NCI-H1417 (cell line): ENCODE data around the gene SDK1.

Experiments used
- DNase-seq, 3 experiments: peaks; one replicate each; lab custom pipeline; 2025; lab: John Stamatoyannopoulos, UW

SDK1 gene

DNA sequence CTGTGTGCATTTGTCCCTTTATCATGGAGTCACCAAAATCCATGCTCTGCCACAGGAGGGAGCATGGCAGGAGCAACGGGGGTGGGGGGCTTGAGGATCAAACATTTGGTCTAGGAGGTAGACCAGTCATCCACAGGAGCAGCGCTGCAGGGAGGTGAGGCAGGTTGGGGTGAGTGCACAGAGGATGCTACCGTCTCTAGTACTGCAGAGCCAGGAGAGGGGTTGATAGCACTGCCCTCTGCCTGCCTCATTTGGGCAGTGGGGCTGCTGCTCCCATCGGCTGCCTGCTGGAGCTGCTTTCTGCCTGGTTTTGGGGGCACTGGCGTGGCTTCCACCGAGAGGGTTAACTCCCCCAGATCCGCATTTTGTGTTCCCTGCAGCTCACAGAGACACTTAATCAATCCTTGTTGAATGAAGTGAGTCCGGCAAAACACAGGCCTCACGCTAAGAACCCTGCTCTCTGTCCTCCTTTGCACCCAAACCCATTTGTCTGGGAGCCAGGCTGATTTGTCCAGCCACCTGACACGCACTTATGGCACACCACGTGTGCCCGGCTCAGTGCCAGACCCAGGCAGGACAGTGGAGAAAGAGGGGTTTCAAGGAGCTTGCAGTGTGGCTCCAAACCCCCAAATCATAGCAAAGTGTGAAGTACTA, 854.0 kb downstream of the SDK1 start:
- DNase-seq, result no peak

- no peak for DNase-seq
Observed at GRCh38 chr7:4156190-4156589, 855.1 kb downstream of the SDK1 start.

DNA sequence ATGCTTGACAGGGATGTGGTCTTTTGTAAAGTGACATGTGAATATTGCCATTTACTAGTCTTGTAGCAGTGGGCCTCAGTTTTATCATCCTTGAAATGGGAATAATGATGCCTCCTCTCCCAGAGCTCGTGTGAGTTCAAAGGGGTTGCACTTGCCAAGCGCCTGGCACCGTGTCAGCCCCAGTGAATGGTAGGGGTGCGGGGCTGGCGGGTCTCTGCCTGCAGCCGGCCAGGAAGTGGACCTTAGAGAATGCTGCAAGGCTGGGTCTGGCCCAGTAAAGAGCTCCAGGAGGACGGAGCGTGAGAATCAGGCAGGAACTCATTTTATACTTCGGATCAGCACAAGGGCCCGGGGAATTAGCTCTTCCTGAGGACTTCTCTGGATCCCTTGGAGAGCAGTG, 856.6 kb downstream of the SDK1 start:
- DNase-seq, result no peak

DNA sequence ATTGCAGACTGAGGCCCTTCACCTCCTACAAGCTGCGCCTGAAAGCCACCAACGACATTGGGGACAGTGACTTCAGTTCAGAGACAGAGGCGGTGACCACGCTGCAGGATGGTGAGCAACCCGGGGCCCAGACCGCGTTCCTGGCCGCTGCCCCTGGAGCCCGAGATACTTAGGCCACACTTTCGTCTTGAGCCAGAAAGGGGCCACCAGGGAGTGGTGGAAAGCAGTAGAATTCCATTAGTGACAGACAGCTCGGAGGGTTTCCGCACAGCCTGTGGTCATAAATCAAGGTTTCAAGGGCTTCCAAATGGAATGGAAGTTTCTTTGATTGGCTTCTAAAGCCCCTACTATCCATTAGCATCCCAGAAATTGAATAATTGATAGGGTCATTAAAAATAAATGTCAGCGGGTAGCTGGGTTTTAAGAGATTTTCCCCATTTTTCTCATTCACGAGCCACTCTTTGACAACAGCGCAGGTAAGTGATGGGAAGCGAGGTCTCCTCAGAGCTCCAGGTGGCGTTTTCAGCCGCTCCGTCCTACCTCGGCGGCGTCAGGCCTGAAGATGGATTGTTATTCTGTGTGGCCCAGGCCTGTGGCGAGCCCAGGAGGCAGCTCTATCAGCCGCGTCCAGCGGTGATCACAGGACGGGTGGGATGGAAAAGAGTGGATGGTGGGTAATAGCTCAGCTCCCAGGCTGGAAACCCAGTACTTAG, 857.5 kb downstream of the SDK1 start:
- DNase-seq, result no peak

- no peak for DNase-seq
Observed at GRCh38 chr7:4159154-4159501, 858.1 kb downstream of the SDK1 start.

- DNase-seq, result no peak
Observed at GRCh38 chr7:4159761-4160554, 858.9 kb downstream of the SDK1 start.

DNA sequence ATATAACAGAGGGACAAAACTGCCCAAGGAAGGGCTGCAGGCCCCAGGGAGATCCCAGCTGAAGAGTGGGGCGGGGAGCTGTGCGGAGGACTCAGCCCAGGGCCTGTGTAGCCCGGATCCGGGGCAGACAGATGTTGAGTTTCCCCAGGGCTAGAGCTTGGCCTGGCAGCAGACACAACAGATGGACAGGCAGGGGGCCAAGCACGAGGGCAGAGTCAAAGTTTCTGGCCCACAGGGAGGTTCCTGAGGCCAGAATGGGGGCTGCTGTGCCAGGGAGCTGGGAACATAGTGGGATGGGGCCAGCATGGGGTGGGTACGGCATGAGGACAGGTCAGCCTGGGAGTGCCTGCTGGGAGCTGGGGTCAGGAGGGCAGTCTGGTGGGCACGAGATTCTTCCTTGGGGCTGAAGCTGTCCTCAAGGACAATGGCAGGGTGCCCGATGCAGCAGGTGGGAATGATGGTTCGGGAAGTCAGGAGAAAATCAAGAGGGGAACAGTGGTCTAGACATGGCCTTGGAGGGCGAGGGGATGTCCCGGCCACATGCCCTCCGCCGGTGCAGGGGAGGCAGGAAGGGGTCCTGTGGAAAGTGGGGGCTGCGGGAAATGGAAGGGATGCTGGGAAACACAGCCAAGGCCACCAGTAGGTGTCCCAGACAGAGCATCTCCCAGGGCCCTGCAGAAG, 862.0 kb downstream of the SDK1 start:
- no peak for DNase-seq

- peak in 1 of 3 experiments; percentile 55 for DNase-seq
Observed at GRCh38 chr7:4163565-4164203, 862.6 kb downstream of the SDK1 start.

DNA sequence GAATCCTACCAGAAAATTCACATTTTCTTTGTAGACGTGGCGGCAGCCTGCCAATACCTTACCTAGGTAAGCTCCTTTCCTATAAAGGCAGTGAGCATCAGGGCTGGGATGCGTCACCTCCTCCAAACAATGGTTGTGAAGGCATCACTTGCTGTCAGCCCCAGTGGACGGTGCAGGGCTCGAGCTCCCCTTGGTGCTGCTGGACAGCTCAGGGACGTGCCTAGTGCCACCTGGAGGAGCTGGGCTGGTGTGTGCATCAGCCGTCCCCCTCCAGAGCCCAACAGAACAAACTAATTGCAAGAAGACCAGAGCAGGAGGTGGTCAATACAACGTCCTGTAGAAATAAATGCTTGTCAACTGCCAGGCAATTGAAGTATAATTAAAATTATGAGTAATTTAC, 863.5 kb downstream of the SDK1 start:
- DNase-seq, result peak in 2 of 3 experiments; percentile 36 to 79

DNA sequence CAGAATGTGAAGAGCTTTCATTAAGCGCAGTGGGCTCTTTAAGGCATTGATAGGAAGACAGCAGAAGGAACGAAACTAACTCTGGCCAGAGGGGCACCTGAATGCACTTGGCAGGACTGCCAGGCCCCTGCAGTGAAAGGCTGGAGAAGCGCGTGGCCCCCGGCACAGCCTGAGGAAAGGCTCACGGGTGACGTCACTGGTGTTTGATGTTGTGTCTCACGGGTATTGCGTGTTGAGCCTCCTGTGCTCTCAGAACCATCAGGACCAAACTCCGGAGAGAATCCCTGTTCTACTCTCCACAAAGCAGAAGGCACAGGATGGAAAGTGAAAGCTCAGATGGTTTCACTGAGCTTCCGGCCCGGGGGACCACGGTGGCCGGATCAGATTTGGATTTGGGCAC, 865.3 kb downstream of the SDK1 start:
- no peak for DNase-seq

GRCh38 chr7:4166807-4167206, 865.8 kb downstream of the SDK1 start:
- no peak for DNase-seq

- no peak for DNase-seq
Observed at GRCh38 chr7:4167385-4167910, 866.4 kb downstream of the SDK1 start.

DNA sequence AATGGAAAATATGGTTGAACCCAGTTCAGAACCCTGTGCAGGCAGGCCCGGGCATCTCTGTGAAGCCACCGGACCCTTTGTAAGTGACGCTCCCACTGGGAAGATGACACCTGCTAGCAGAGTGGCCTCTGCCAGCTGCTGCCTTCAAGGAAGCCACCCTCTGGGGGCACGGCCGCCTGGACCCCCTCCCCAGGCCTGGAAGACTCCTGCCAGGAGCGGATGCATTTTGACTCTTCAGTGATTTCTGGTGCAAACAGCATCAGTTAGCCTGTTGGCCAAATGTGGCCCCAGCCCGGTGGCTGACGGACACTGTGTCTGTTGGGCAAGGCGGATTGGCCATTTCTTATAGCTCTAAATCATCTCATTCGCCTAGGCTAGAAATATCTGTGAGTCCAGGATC, 867.0 kb downstream of the SDK1 start:
- no peak for DNase-seq

- no peak for DNase-seq
Observed at GRCh38 chr7:4168541-4168940, 867.5 kb downstream of the SDK1 start.

GRCh38 chr7:4169455-4169854, 868.4 kb downstream of the SDK1 start:
- DNase-seq, result peak in 1 of 3 experiments; percentile 67

- no peak for DNase-seq
Observed at GRCh38 chr7:4170997-4171786, 870.1 kb downstream of the SDK1 start.

DNA sequence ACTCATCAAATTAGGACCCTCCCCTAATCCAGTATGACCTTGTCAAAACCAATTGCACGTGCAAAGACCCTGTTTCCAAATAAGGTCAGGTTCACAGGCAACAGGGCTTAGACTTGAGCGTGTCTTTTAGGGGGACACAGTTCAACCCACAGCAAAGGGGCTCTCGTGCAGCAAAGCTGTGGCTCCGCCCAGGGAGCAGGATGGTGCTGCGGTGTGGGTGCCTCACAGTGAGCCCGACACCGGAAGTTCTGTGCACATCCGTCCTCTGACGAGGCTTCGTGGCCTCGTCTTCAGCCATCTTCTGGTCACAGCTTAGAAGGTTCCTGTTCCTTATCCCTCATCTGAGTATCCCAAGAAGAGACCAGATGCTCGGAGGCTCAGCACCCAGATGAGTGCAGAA, 871.8 kb downstream of the SDK1 start:
- no peak for DNase-seq

- no peak for DNase-seq
Observed at GRCh38 chr7:4173615-4174014, 872.6 kb downstream of the SDK1 start.

- DNase-seq, result no peak
Observed at GRCh38 chr7:4174016-4174415, 873.0 kb downstream of the SDK1 start.

GRCh38 chr7:4174451-4174850, 873.4 kb downstream of the SDK1 start:
- no peak for DNase-seq

GRCh38 chr7:4174884-4175283, 873.8 kb downstream of the SDK1 start:
- DNase-seq, result no peak
